GM20000 (cell line): ENCODE data around the gene CMTM7.
"Not testable (repeated sequence)": the region's sequence is repeated elsewhere in the genome, so short reads cannot be mapped to it uniquely, and the experiment has no call there.

Experiments used
- DNase-seq: peaks from one replicate; pipeline ENCODE4 v3.0.0; 2012; ENCODE audit warnings: low spot score
- CTCF ChIP-seq: IDR thresholded peaks from 2 replicates; pipeline ENCODE4 v1.5.1; 2012; ENCODE audit warnings: mild to moderate bottlenecking, control low read depth; ENCODE audit errors: extremely low read depth, missing control alignments

CMTM7 gene

GRCh38 chr3:32384938-32385337 lies 6.7 kb upstream of the CMTM7 start:
- no peak for DNase-seq
- no peak for TF ChIP-seq CTCF

DNA sequence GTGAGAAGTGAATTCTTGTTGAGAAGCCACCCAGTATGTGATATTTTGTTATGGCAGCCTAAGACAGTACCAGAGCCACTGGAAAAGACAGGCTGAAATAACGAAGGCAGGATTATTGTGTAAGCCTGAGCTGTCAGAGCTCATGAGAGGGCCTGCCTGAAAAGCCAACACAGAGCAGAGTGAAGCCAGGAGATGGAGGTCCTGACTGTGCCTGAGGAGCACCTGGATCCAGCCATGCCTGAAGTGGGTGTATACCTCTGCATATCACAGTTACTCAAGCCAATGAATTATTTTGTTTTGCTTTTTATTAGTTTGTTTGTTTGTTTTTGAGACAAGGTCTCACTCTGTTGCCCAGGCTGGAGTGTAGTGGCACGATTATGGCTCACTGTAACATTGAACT lies 4.1 kb upstream of the CMTM7 start:
- no peak for DNase-seq
- no peak for TF ChIP-seq CTCF

DNA sequence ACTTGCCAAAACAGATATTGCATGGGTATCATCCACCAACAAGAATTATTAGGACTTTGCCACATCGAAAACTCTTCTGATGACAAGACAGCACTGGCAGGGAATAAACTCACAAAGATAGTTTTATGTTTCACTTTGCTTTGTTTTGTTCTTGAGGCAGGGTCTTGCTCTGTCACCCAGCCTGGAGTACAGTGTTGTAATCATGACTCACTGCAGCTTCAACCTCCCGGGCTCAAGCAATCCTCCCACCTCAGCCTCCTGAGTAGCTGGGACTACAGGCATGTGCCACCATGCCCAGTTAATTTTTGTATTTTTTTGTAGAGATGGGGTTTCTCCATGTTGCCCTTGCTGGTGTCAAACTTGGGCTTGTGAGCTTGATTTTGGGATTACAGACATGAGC lies 2.1 kb upstream of the CMTM7 start:
- DNase-seq: not testable (repeated sequence)

DNA sequence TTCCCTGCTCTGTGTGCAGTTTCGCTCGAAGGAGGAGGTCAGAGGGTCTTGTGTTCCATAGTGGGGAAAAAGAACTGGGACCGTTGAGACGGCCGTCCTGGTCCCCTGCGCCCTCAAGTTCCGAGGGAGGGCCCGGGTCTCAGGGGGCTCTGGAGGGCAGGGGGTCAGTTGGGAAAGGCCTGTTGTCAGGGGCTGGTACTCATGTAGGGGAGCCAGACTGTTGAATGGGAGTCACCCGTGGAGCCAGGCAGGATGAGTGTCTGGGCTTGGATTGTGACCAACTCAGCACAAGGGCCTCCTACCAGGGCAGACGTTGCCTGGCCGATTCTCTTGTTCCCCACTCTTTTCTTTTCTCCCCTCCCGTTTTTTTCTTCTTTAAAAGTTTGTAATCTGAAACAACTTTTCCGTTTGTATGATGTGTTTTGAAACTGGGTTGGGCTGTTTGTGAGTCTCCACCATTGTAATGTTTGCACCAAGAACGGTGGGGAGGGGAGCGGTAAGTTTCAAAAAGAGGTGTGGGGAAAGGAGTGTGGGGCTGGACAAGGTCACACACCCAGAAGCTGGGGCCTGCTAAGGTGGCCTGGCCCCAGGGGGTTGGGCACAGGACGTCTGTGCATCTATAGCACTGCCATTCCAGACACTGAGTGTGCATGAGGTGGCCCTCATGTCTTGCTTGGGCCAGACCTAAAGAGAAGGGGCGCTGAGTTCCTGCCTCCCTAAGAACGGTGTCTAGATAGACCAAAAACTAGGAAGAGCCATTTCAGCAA lies 1.1 kb downstream of the CMTM7 start:
- DNase-seq: peak; percentile 42
- no peak for TF ChIP-seq CTCF

- DNase-seq: no peak
- no peak for TF ChIP-seq CTCF
These were observed 3.8 kb downstream of the CMTM7 start for GRCh38 chr3:32395496-32395895.

DNA sequence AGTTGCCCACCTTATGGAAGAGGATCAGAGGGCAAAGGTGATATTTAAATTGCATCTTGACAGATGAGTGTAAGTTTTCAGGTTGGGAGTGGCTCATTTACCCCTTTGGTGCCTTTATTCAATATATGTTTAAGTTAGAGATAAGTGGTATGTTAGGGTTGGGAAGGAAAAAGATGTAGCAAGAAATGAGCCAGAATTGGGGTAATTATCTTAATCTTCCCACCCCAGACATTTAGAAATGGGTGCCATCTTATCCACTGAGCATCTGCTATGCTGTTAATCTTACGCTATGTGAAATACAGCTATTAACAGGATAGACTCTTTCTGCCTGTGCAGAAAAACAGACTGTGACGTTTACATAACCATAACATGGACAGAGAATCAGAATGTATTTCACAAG lies 6.3 kb downstream of the CMTM7 start:
- TF ChIP-seq CTCF: no peak

DNA sequence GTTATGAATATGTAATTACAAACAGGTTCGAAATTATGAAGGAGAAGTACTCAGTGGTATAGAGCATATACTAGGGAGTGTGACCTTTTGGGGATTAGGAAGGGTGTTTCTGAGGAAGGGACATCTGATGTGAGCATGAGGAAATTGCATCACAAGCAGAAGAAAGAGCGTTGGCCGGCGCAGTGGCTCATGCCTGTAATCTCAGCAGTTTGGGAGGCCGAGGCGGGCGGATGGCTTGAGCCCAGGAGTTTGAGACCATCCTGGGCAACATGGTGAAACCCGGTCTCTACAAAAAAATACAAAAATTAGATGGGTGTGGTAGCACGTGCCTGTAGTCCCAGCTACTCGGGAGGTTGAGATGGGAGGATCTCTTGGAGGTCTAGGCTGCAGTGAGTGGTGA lies 6.9 kb downstream of the CMTM7 start:
- no peak for DNase-seq

More for the DNA sequence above, 6.3 kb downstream of the CMTM7 start:
- no peak for DNase-seq

More for the DNA sequence above, 6.9 kb downstream of the CMTM7 start:
- no peak for TF ChIP-seq CTCF
